Endothelial cell of umbilical vein (primary cell): Measurements from ENCODE around the gene KLHL6. TPM values are rescaled to one million over a fixed set of nuclear protein-coding genes. Genes with fewer than 3 reads are reported as not detected.
A peak's percentile ranks its signal among the peaks of the same experiment; 100 is the strongest.

Source experiments
- BruUV-seq: library from RNA; stranded (reverse); fragments of 400-500 nt; replicated peaks from 2 replicates; lab custom pipeline; 2021; lab: Mats Ljungman, UMichigan
- CTCF ChIA-PET: fragments of 300-600, 350-600 bp; sonication (Branson Sonifier 250); formaldehyde crosslinking; loops from one replicate; lab custom pipeline; 2021; ENCODE audit warnings: antibody characterized with exemption, inconsistent platforms; lab: Charles Lee
- POLR2A ChIA-PET: fragments of 300-600, 350-600 bp; sonication (Branson Sonifier 250); formaldehyde crosslinking; loops from one replicate; lab custom pipeline; 2021; ENCODE audit warnings: antibody characterized with exemption, inconsistent platforms; lab: Charles Lee
- DNase-seq: peaks from one replicate; pipeline ENCODE4 v3.0.0-alpha.2; 2011; ENCODE audit warnings: low read depth, low spot score
- FAIRE-seq: peaks from 2 replicates; lab custom pipeline; 2011; peaks lifted over from hg19 to GRCh38; lab: Jason Lieb, UNC
- H2AFZ ChIP-seq: 2 replicates; pipeline ENCODE4 v1.6.0; 2012; ENCODE audit warnings: low read depth, low read length, control low read depth, inconsistent platforms
- H3K27ac ChIP-seq: 2 replicates; pipeline ENCODE4 v1.5.1; 2011; ENCODE audit warnings: low read depth, mild to moderate bottlenecking, control low read depth, low read length, moderate library complexity; ENCODE audit not compliant: insufficient read depth
- H3K27me3 ChIP-seq, 2 experiments: 2 replicates each; pipeline versions ENCODE4 v1.6.0 to v1.6.1; 2011; ENCODE audit warnings: low read length in 2 of 2, mixed read lengths in 1 of 2; ENCODE audit not compliant: control insufficient read depth in 2 of 2, insufficient read depth in 2 of 2
- H3K36me3 ChIP-seq, 2 experiments: 2 replicates in 1 of 2; 3 replicates in 1 of 2; pipeline ENCODE4 v1.5.1; 2011; ENCODE audit warnings: low read length in 2 of 2, mild to moderate bottlenecking in 1 of 2, moderate library complexity in 1 of 2; ENCODE audit not compliant: control insufficient read depth in 2 of 2, insufficient read depth in 2 of 2; ENCODE audit errors: extremely low read depth in 1 of 2
- H3K4me1 ChIP-seq: 3 replicates; pipeline ENCODE4 v1.5.1; 2011; ENCODE audit warnings: mild to moderate bottlenecking, low read length; ENCODE audit not compliant: control insufficient read depth, insufficient read depth; ENCODE audit errors: extremely low read depth
- H3K4me2 ChIP-seq: 2 replicates; pipeline ENCODE4 v1.6.1; 2011; ENCODE audit warnings: low read length, control low read depth, mixed read lengths; ENCODE audit not compliant: insufficient read depth
- H3K4me3 ChIP-seq, 3 experiments: fragments of 200-600 bp in 1 of 3; sonication (generic), shearing (Covaris generic) in 1 of 3; replicated peaks in 1 of 3; 2 replicates each; pipeline ENCODE4 v1.5.1; 2011 to 2016; ENCODE audit warnings: control low read depth in 3 of 3, low read length in 3 of 3, mild to moderate bottlenecking in 2 of 3, inconsistent platforms in 1 of 3, low read depth in 1 of 3, moderate library complexity in 1 of 3; ENCODE audit not compliant: insufficient read depth in 1 of 3
- H3K79me2 ChIP-seq: 2 replicates; pipeline ENCODE4 v1.6.0; 2012; ENCODE audit warnings: low read length, inconsistent platforms; ENCODE audit not compliant: control insufficient read depth, insufficient read depth
- H3K9ac ChIP-seq: replicated peaks from 2 replicates; pipeline ENCODE3; 2011; ENCODE audit warnings: low read length, control low read depth; ENCODE audit not compliant: insufficient read depth; ENCODE audit errors: extremely low read depth
- H3K9me1 ChIP-seq: replicated peaks from 3 replicates; pipeline ENCODE4 v1.6.0; 2011; ENCODE audit warnings: mild to moderate bottlenecking, low read length; ENCODE audit not compliant: control insufficient read depth, insufficient read depth; ENCODE audit errors: extremely low read depth
- H3K9me3 ChIP-seq: replicated peaks from 2 replicates; pipeline ENCODE4 v1.5.1; 2012; ENCODE audit warnings: low read length, inconsistent platforms; ENCODE audit not compliant: control insufficient read depth, insufficient read depth
- H4K20me1 ChIP-seq: replicated peaks from 2 replicates; pipeline ENCODE3; 2011; ENCODE audit warnings: mild to moderate bottlenecking, low read length; ENCODE audit not compliant: control insufficient read depth, insufficient read depth; ENCODE audit errors: extremely low read depth
- EZH2 ChIP-seq: IDR thresholded peaks from 2 replicates; pipeline ENCODE4 v1.6.1; 2012; ENCODE audit warnings: borderline replicate concordance, low read depth, mild to moderate bottlenecking, moderate library complexity, low read length, inconsistent platforms; ENCODE audit not compliant: severe bottlenecking
- FOS ChIP-seq: IDR thresholded peaks from 2 replicates; pipeline ENCODE4 v1.6.1; 2011; ENCODE audit warnings: mild to moderate bottlenecking, low read length, moderate library complexity, borderline replicate concordance; ENCODE audit not compliant: insufficient read depth
- GATA2 ChIP-seq: IDR thresholded peaks from 2 replicates; pipeline ENCODE4 v1.7.0; 2011; ENCODE audit warnings: low read depth, mild to moderate bottlenecking, moderate library complexity, mixed read lengths, low read length; ENCODE audit not compliant: insufficient read length, insufficient read depth
- JUN ChIP-seq: IDR thresholded peaks from 2 replicates; pipeline ENCODE4 v1.6.1; 2011; ENCODE audit warnings: borderline replicate concordance, low read depth; ENCODE audit not compliant: insufficient read length, insufficient read depth
- MAX ChIP-seq: IDR thresholded peaks from 2 replicates; pipeline ENCODE4 v1.6.1; 2011; ENCODE audit not compliant: insufficient read depth, insufficient read length
- MYC ChIP-seq: IDR thresholded peaks from one replicate; pipeline ENCODE4 v1.6.1; 2011; ENCODE audit warnings: mild to moderate bottlenecking, low read depth, low read length
- POLR2A ChIP-seq: IDR thresholded peaks from 2 replicates; pipeline ENCODE4 v1.6.1; 2012; ENCODE audit warnings: low read depth, mild to moderate bottlenecking, control low read depth, low read length
- POLR2AphosphoS5 ChIP-seq: IDR thresholded peaks from 2 replicates; pipeline ENCODE4 v1.6.1; 2012; ENCODE audit warnings: low read depth, mild to moderate bottlenecking, control low read depth, low read length, moderate library complexity; ENCODE audit not compliant: insufficient read depth
- dilution Hi-C: fragments of 300-500 bp; cut with MboI; formaldehyde crosslinking; loops from one replicate; pipeline ENCODE4 v1.15.0; 2019; ENCODE audit warnings: low sequenced_read_pairs; ENCODE audit not compliant: extremely low pct_ligation_motif_present
- intact Hi-C: fragments of 100-400 bp; cut with micrococcal nuclease; formaldehyde crosslinking; loops from one replicate; pipeline ENCODE4 v1.10.0; 2022
- polyA plus RNA-seq, 4 experiments: library from polyadenylated mRNA; depleted of rRNA in 3 of 4; stranded (reverse) in 3 of 4; unstranded in 1 of 4; fragments of >200 nt; gene quantifications; 2 replicates each; pipeline versions ENCODE4 v1.2.1 to v1.2.3, GENCODE V29; 2011 to 2012; ENCODE audit warnings: missing spikeins in 1 of 4
- total RNA-seq: library from RNA; stranded (reverse); gene quantifications from 2 replicates; pipeline ENCODE4 v1.2.3, GENCODE V29; 2021
- TF ChIP-seq, protein P1 (sequence below), 2 donors: IDR thresholded peaks; 1 replicate in 1 of 2; 2 replicates in 1 of 2; pipeline ENCODE4 v1.5.1; 2011; ENCODE audit warnings: low read length in 2 of 2, mild to moderate bottlenecking in 2 of 2, moderate library complexity in 2 of 2, control low read depth in 1 of 2, inconsistent platforms in 1 of 2, low read depth in 1 of 2; ENCODE audit not compliant: insufficient read depth in 1 of 2; ENCODE audit errors: extremely low read depth in 1 of 2

The KLHL6 gene
- total and polyA plus RNA-seq, 2 donors (not counting 3 experiments of a cell fraction or from before 2014, with no cell fraction given) = 5.7 to 12.6 TPM

DNA sequence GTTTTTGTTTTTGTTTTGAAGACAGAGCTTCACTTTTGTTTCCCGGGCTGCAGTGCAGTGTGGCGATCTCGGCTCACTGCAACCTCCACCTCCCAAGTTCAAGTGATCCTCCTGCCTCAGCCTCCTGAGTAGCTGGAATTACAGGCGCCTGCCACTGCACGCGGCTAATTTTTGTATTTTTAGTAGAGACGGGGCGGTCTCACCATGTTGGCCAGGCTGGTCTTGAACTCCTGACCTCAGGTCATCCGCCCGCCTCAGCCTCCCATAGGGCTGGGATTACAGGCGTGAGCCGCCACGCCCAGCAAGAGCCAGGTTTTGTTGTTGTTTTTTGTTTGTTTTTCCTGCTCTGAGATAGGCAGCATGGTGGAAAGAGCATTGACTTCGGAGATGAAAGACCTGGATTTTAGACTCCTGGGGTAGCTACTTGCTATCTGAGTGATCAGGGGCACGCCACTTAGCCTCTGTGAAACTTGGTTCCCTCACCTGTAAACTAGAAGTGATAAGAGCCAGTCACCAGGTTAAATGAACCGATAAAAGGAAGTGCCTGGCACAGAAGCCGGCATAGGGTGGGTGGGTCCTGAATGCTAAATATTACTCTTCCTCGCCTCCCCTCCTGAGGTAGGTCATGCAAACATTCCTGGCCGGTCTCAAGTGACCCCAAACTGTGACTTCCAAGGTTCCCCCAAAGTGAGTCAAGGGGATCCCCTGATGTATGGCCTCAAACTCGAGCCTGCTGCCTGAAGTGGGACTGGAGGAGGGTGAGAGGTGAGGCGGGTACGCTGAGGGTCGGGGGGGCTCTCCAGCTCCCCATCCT, 64.2 kb downstream of the KLHL6 start:
- FAIRE-seq = no peak

More for the DNA sequence above, 64.2 kb downstream of the KLHL6 start:
- no peaks in the 10 kb centered on the region for H3K27me3 ChIP-seq
- H2AFZ ChIP-seq = no peak overlapping the region
- dilution Hi-C loops (no loop called here), intact Hi-C loops (no loop called here)
- H3K9me1 ChIP-seq = no peaks in the 10 kb centered on the region
- BruUV-seq = no TSS peak
- no peak overlapping the region for H3K4me3 ChIP-seq
- peaks cover 0 to 3% of the 10 kb centered on the region in 2 experiments for H3K36me3 ChIP-seq
- TF ChIP-seq POLR2A (no peak), GATA2 (no peak), MYC (no peak), EZH2 (no peak), JUN (no peak), POLR2AphosphoS5 (no peak), FOS (no peak), MAX (no peak)
- TF ChIP-seq, protein P1, sequence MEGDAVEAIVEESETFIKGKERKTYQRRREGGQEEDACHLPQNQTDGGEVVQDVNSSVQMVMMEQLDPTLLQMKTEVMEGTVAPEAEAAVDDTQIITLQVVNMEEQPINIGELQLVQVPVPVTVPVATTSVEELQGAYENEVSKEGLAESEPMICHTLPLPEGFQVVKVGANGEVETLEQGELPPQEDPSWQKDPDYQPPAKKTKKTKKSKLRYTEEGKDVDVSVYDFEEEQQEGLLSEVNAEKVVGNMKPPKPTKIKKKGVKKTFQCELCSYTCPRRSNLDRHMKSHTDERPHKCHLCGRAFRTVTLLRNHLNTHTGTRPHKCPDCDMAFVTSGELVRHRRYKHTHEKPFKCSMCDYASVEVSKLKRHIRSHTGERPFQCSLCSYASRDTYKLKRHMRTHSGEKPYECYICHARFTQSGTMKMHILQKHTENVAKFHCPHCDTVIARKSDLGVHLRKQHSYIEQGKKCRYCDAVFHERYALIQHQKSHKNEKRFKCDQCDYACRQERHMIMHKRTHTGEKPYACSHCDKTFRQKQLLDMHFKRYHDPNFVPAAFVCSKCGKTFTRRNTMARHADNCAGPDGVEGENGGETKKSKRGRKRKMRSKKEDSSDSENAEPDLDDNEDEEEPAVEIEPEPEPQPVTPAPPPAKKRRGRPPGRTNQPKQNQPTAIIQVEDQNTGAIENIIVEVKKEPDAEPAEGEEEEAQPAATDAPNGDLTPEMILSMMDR (IDR thresholded peaks at IDR 0.05; ENCODE audit: extremely low read depth in 1 of 2, insufficient read depth in 1 of 2, low read depth in 1 of 2, low read length in 2 of 2) = no peak
- H3K9ac ChIP-seq = no peak overlapping the region
- no peak for DNase-seq
- H3K79me2 ChIP-seq = no peaks in the 10 kb centered on the region
- CTCF ChIA-PET = interaction anchor here (4.4 kb wide), 1 partner anchor 12 kb away, joined by 29 read pairs; no protein-coding TSS in a partner anchor
- POLR2A ChIA-PET = no interaction called here
- H4K20me1 ChIP-seq = no peaks in the 10 kb centered on the region
- peaks cover 6% of the 10 kb centered on the region for H3K4me1 ChIP-seq
- peak overlapping the region; percentile 24 for H3K27ac ChIP-seq
- no peaks in the 10 kb centered on the region for H3K9me3 ChIP-seq
- H3K4me2 ChIP-seq = no peak overlapping the region
